ENCODE results near the gene ARHGAP26. TPM values are rescaled to one million over a fixed set of nuclear protein-coding genes. Genes with fewer than 3 reads are reported as not detected.

The ARHGAP26 gene
- total and polyA plus RNA-seq, 4 donors = 1.8 to 16.7 (median 4.1) TPM

DNA sequence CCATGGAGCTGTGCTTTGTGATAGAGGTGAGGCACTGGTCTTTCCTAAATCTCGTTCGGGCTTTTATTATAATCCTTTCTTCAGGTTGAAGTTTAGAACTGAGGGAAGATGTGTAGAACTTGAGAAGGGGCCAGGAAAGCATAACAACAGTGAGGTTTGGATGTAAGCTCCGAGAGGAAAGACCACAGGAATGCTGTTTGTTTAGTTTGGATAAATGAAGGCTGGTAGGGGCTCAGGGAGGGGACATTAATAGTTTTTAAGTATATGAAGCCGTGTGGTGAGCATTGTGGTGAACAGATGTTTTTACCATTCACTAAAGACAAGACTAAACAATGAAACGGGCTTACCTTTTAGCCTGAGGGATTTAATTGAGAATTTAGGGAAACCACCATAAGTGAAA is 130.8 kb downstream of the ARHGAP26 start:
- Histone ChIP-seq H3K27ac (ENCODE audit: low read depth in 1 of 2, low read length in 2 of 2) (no peak overlapping the region), H3K9me3 (ENCODE audit: control insufficient read depth in 4 of 4, low read length in 3 of 4) (no peaks in the 10 kb centered on the region), H3K4me1 (ENCODE audit: control insufficient read depth in 4 of 4, insufficient read depth in 4 of 4, low read length in 3 of 4) (no peaks in the 10 kb centered on the region), H3K27me3 (ENCODE audit: control insufficient read depth in 4 of 4, insufficient read depth in 4 of 4, low read length in 3 of 4) (no peaks in the 10 kb centered on the region), H3K9ac (ENCODE audit: low read depth in 1 of 2, low read length in 2 of 2) (no peak overlapping the region), H3K36me3 (ENCODE audit: control insufficient read depth in 4 of 4, insufficient read depth in 3 of 4, low read depth in 1 of 4, low read length in 3 of 4) (peaks cover 0 to 26% (median 19%) of the 10 kb centered on the region in 4 donors), H3K4me3 (ENCODE audit: low read depth in 1 of 3, low read length in 3 of 3) (no peak overlapping the region)
- WGBS = 91% methylated on average over 5 of the region's 5 CpGs
- TF ChIP-seq, protein P1, sequence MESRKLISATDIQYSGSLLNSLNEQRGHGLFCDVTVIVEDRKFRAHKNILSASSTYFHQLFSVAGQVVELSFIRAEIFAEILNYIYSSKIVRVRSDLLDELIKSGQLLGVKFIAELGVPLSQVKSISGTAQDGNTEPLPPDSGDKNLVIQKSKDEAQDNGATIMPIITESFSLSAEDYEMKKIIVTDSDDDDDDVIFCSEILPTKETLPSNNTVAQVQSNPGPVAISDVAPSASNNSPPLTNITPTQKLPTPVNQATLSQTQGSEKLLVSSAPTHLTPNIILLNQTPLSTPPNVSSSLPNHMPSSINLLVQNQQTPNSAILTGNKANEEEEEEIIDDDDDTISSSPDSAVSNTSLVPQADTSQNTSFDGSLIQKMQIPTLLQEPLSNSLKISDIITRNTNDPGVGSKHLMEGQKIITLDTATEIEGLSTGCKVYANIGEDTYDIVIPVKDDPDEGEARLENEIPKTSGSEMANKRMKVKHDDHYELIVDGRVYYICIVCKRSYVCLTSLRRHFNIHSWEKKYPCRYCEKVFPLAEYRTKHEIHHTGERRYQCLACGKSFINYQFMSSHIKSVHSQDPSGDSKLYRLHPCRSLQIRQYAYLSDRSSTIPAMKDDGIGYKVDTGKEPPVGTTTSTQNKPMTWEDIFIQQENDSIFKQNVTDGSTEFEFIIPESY (IDR thresholded peaks at IDR 0.05) = no peak
- TF ChIP-seq HNF4G (IDR thresholded peaks at IDR 0.05) = no peak
- TF ChIP-seq CTCF (IDR thresholded peaks at IDR 0.05; ENCODE audit: low read depth, low read length, missing input control) = no peak
- no peak for TF ChIP-seq RAD21 (IDR thresholded peaks at IDR 0.05)
- no peak for TF ChIP-seq REST (IDR thresholded peaks at IDR 0.05)
- TF ChIP-seq YY1 (IDR thresholded peaks at IDR 0.05) = no peak
- TF ChIP-seq SP1 (IDR thresholded peaks at IDR 0.05) = no peak
- no peak for TF ChIP-seq HNF4A (conservative IDR thresholded peaks at IDR 0.05)
- TF ChIP-seq FOXA1 (IDR thresholded peaks at IDR 0.05) = no peak
- TF ChIP-seq RXRA (IDR thresholded peaks at IDR 0.05) = no peak
- TF ChIP-seq JUND (IDR thresholded peaks at IDR 0.05) = no peak
- TF ChIP-seq, protein P2, sequence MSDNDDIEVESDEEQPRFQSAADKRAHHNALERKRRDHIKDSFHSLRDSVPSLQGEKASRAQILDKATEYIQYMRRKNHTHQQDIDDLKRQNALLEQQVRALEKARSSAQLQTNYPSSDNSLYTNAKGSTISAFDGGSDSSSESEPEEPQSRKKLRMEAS (IDR thresholded peaks at IDR 0.05) = no peak
- no peak for TF ChIP-seq FOXA2 (IDR thresholded peaks at IDR 0.05)
- no peak for TF ChIP-seq ATF3 (IDR thresholded peaks at IDR 0.05)
- no peak for TF ChIP-seq EGR1 (IDR thresholded peaks at IDR 0.05; ENCODE audit: low read depth in 2 of 2)
- no peak for TF ChIP-seq NR2F2 (IDR thresholded peaks at IDR 0.05)
- TF ChIP-seq TAF1 (conservative IDR thresholded peaks at IDR 0.05) = no peak
- TF ChIP-seq GABPA (IDR thresholded peaks at IDR 0.05 in 1 of 2, conservative IDR thresholded peaks at IDR 0.05 in 1 of 2) = no peak
- no peak for DNase-seq (ENCODE audit: low spot score)

Data from liver (tissue), 9 donors.